ENCODE measurements around the gene SIPA1L3. TPM values are rescaled to one million over a fixed set of nuclear protein-coding genes. Genes with fewer than 3 reads are reported as not detected.

Gene SIPA1L3
- total and polyA plus RNA-seq, 2 of the 13 experiments (the other 11 are each of a cell fraction or from before 2014, with no cell fraction given): 5.5 to 7.7 TPM

DNA sequence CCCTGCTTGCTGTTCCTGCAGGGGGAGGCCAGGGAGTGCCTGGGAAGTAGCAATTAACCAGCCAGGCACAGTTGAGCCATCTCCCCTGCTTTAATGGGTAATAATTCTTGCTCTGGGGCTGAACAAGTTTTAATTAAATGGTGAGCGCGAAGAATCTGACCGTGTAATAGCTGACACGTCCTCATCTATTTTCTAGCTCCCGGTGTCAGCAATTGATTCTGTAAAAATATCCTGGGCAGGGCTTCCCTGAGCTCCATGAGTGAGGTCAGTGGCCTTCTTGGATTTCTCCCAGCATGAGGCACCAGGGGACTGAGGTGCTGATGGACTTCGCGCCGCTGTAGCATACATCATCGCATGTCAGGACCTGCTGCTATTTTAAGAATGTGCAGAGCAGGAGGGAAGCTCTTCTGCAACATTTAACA is 26.9 kb downstream of the SIPA1L3 start (continued):
- TF ChIP-seq, protein P1, sequence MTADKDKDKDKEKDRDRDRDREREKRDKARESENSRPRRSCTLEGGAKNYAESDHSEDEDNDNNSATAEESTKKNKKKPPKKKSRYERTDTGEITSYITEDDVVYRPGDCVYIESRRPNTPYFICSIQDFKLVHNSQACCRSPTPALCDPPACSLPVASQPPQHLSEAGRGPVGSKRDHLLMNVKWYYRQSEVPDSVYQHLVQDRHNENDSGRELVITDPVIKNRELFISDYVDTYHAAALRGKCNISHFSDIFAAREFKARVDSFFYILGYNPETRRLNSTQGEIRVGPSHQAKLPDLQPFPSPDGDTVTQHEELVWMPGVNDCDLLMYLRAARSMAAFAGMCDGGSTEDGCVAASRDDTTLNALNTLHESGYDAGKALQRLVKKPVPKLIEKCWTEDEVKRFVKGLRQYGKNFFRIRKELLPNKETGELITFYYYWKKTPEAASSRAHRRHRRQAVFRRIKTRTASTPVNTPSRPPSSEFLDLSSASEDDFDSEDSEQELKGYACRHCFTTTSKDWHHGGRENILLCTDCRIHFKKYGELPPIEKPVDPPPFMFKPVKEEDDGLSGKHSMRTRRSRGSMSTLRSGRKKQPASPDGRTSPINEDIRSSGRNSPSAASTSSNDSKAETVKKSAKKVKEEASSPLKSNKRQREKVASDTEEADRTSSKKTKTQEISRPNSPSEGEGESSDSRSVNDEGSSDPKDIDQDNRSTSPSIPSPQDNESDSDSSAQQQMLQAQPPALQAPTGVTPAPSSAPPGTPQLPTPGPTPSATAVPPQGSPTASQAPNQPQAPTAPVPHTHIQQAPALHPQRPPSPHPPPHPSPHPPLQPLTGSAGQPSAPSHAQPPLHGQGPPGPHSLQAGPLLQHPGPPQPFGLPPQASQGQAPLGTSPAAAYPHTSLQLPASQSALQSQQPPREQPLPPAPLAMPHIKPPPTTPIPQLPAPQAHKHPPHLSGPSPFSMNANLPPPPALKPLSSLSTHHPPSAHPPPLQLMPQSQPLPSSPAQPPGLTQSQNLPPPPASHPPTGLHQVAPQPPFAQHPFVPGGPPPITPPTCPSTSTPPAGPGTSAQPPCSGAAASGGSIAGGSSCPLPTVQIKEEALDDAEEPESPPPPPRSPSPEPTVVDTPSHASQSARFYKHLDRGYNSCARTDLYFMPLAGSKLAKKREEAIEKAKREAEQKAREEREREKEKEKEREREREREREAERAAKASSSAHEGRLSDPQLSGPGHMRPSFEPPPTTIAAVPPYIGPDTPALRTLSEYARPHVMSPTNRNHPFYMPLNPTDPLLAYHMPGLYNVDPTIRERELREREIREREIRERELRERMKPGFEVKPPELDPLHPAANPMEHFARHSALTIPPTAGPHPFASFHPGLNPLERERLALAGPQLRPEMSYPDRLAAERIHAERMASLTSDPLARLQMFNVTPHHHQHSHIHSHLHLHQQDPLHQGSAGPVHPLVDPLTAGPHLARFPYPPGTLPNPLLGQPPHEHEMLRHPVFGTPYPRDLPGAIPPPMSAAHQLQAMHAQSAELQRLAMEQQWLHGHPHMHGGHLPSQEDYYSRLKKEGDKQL (CRISPR knock-in tag; IDR thresholded peaks at IDR 0.05; ENCODE audit: low read depth): no peak
- TF ChIP-seq GATAD2A (CRISPR knock-in tag; IDR thresholded peaks at IDR 0.05) (peak; percentile 65), ZBTB20 (CRISPR knock-in tag; IDR thresholded peaks at IDR 0.05; ENCODE audit: borderline replicate concordance, low read depth) (peak; percentile 48; the same call in 1 of the 2 replicates), GFI1 (CRISPR knock-in tag; IDR thresholded peaks at IDR 0.05; ENCODE audit: borderline replicate concordance) (no peak), ZNF570 (CRISPR knock-in tag; IDR thresholded peaks at IDR 0.05; ENCODE audit: borderline replicate concordance) (no peak), ZNF589 (CRISPR knock-in tag; conservative IDR thresholded peaks at IDR 0.05) (0 out of 2 replicates have a peak, but pooled peaks have one; percentile 33)
- TF ChIP-seq, protein P2, sequence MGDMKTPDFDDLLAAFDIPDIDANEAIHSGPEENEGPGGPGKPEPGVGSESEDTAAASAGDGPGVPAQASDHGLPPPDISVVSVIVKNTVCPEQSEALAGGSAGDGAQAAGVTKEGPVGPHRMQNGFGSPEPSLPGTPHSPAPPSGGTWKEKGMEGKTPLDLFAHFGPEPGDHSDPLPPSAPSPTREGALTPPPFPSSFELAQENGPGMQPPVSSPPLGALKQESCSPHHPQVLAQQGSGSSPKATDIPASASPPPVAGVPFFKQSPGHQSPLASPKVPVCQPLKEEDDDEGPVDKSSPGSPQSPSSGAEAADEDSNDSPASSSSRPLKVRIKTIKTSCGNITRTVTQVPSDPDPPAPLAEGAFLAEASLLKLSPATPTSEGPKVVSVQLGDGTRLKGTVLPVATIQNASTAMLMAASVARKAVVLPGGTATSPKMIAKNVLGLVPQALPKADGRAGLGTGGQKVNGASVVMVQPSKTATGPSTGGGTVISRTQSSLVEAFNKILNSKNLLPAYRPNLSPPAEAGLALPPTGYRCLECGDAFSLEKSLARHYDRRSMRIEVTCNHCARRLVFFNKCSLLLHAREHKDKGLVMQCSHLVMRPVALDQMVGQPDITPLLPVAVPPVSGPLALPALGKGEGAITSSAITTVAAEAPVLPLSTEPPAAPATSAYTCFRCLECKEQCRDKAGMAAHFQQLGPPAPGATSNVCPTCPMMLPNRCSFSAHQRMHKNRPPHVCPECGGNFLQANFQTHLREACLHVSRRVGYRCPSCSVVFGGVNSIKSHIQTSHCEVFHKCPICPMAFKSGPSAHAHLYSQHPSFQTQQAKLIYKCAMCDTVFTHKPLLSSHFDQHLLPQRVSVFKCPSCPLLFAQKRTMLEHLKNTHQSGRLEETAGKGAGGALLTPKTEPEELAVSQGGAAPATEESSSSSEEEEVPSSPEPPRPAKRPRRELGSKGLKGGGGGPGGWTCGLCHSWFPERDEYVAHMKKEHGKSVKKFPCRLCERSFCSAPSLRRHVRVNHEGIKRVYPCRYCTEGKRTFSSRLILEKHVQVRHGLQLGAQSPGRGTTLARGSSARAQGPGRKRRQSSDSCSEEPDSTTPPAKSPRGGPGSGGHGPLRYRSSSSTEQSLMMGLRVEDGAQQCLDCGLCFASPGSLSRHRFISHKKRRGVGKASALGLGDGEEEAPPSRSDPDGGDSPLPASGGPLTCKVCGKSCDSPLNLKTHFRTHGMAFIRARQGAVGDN (CRISPR knock-in tag; IDR thresholded peaks at IDR 0.05): peak; percentile 21; the same call in 1 of the 2 replicates
- TF ChIP-seq, protein P3, sequence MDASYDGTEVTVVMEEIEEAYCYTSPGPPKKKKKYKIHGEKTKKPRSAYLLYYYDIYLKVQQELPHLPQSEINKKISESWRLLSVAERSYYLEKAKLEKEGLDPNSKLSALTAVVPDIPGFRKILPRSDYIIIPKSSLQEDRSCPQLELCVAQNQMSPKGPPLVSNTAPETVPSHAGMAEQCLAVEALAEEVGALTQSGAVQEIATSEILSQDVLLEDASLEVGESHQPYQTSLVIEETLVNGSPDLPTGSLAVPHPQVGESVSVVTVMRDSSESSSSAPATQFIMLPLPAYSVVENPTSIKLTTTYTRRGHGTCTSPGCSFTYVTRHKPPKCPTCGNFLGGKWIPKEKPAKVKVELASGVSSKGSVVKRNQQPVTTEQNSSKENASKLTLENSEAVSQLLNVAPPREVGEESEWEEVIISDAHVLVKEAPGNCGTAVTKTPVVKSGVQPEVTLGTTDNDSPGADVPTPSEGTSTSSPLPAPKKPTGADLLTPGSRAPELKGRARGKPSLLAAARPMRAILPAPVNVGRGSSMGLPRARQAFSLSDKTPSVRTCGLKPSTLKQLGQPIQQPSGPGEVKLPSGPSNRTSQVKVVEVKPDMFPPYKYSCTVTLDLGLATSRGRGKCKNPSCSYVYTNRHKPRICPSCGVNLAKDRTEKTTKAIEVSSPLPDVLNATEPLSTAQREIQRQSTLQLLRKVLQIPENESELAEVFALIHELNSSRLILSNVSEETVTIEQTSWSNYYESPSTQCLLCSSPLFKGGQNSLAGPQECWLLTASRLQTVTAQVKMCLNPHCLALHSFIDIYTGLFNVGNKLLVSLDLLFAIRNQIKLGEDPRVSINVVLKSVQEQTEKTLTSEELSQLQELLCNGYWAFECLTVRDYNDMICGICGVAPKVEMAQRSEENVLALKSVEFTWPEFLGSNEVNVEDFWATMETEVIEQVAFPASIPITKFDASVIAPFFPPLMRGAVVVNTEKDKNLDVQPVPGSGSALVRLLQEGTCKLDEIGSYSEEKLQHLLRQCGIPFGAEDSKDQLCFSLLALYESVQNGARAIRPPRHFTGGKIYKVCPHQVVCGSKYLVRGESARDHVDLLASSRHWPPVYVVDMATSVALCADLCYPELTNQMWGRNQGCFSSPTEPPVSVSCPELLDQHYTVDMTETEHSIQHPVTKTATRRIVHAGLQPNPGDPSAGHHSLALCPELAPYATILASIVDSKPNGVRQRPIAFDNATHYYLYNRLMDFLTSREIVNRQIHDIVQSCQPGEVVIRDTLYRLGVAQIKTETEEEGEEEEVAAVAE (CRISPR knock-in tag; IDR thresholded peaks at IDR 0.05; ENCODE audit: borderline replicate concordance): peak; percentile 63; the same call in 1 of the 2 replicates
- TF ChIP-seq, protein P4, sequence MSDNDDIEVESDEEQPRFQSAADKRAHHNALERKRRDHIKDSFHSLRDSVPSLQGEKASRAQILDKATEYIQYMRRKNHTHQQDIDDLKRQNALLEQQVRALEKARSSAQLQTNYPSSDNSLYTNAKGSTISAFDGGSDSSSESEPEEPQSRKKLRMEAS (IDR thresholded peaks at IDR 0.05): peak; percentile 71
- TF ChIP-seq, protein P5, sequence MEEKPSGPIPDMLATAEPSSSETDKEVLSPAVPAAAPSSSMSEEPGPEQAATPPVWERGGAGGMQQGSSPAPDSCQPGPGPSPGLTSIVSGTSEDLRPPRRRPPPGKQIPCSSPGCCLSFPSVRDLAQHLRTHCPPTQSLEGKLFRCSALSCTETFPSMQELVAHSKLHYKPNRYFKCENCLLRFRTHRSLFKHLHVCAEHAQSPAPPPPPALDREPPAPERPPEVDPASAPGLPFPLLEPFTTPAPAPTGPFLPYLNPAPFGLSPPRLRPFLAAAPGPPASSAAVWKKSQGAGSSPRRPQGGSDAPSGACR (CRISPR knock-in tag; IDR thresholded peaks at IDR 0.05): no peak
